Measurements from ENCODE around the gene MAP2K2. TPM values are rescaled to one million over a fixed set of nuclear protein-coding genes. Genes with fewer than 3 reads are reported as not detected.

The MAP2K2 gene
- total and polyA plus RNA-seq, 12 donors, result 91.5 to 288 (median 116) TPM

- H3K27ac ChIP-seq, result no peak overlapping the region
- H3K4me1 ChIP-seq, result peaks cover 0 to 29% (median 14%) of the 10 kb centered on the region in 9 donors
- peaks cover 0 to 65% (median 17%) of the 10 kb centered on the region in 9 donors for H3K36me3 ChIP-seq
- WGBS, 2 donors, result 91 to 93% methylated on average over 31 of the region's 31 CpGs
- TF ChIP-seq CTCF (IDR thresholded peaks at IDR 0.05), result no peak
- no peak for DNase-seq
- H3K4me3 ChIP-seq, result no peak overlapping the region
- intact Hi-C loops (cut with DNase I), result no loop called here
- ATAC-seq, result no peak
- no peaks in the 10 kb centered on the region for H3K9me3 ChIP-seq
- H3K27me3 ChIP-seq, result no peaks in the 10 kb centered on the region
Measured at GRCh38 chr19:4043966-4044715, 79.8 kb downstream of the MAP2K2 start.

- H3K36me3 ChIP-seq, result peaks cover 0 to 70% (median 22%) of the 10 kb centered on the region in 9 donors
- no peak overlapping the region for H3K4me3 ChIP-seq
- no peaks in the 10 kb centered on the region for H3K27me3 ChIP-seq
- ATAC-seq, result no peak
- H3K27ac ChIP-seq, result peak overlapping the region in 1 of 10 donors; percentile 55
- DNase-seq, result no peak
- peaks cover 0 to 28% (median 13%) of the 10 kb centered on the region in 9 donors for H3K4me1 ChIP-seq
- intact Hi-C loops (cut with DNase I), result no loop called here
- no peaks in the 10 kb centered on the region for H3K9me3 ChIP-seq
- TF ChIP-seq CTCF (IDR thresholded peaks at IDR 0.05), result no peak
- WGBS, 2 donors, result 82 to 84% methylated on average over 11 of the region's 11 CpGs
Measured at GRCh38 chr19:4043401-4043800, 80.5 kb downstream of the MAP2K2 start.

GRCh38 chr19:4042731-4043082 lies 81.2 kb downstream of the MAP2K2 start:
- ATAC-seq, result peak in 6 of 8 donors; percentile 13 to 30 (median 20)
- H3K9me3 ChIP-seq, result no peaks in the 10 kb centered on the region
- H3K4me3 ChIP-seq, result no peak overlapping the region
- 68 to 70% methylated on average over 13 to 14 of the region's 14 CpGs for WGBS, 2 donors
- peak overlapping the region in 6 of 10 donors; percentile 16 to 62 (median 44) for H3K27ac ChIP-seq
- no peak for TF ChIP-seq CTCF (IDR thresholded peaks at IDR 0.05)
- H3K36me3 ChIP-seq, result peaks cover 0 to 70% (median 20%) of the 10 kb centered on the region in 9 donors
- H3K4me1 ChIP-seq, result peaks cover 0 to 28% (median 13%) of the 10 kb centered on the region in 9 donors
- no peaks in the 10 kb centered on the region for H3K27me3 ChIP-seq
- DNase-seq, result no peak
- intact Hi-C loops (cut with DNase I), result no loop called here

- Histone ChIP-seq H3K27ac (peak overlapping the region in 6 of 10 donors; percentile 16 to 62 (median 44)), H3K4me1 (peaks cover 0 to 27% (median 13%) of the 10 kb centered on the region in 9 donors), H3K4me3 (no peak overlapping the region), H3K27me3 (no peaks in the 10 kb centered on the region), H3K9me3 (no peaks in the 10 kb centered on the region), H3K36me3 (peaks cover 0 to 70% (median 20%) of the 10 kb centered on the region in 9 donors)
- no peak for TF ChIP-seq CTCF (IDR thresholded peaks at IDR 0.05)
- peak in 7 of 8 donors; percentile 8 to 23 (median 14) for ATAC-seq
- WGBS, 2 donors, result 82 to 84% methylated on average over 14 of the region's 14 CpGs
- intact Hi-C loops (cut with DNase I), result no loop called here
- DNase-seq, result no peak
Measured at GRCh38 chr19:4042064-4042730, 81.7 kb downstream of the MAP2K2 start.

Other genes with a start within 250 kb of the MAP2K2 start
- not detected for gene ATCAY, start 243.4 kb downstream of the MAP2K2 start, total RNA-seq
- not detected for gene ATCAY, start 243.4 kb downstream of the MAP2K2 start, polyA plus RNA-seq
- 1,000 to 10,000 TPM in 1 of 10 donors, 100 to 1,000 TPM in 9; 241 to 2,570 (median 640) TPM for gene NMRK2, start 191.1 kb downstream of the MAP2K2 start, total RNA-seq
- 1,000 to 10,000 TPM; 1,128 to 1,168 TPM for gene NMRK2, start 191.1 kb downstream of the MAP2K2 start, polyA plus RNA-seq
- 100 to 1,000 TPM in 5 of 10 donors, 10 to 100 TPM in 5; 72.5 to 222 (median 99.5) TPM for gene DAPK3, start 153.0 kb downstream of the MAP2K2 start, total RNA-seq
- gene DAPK3, start 153.0 kb downstream of the MAP2K2 start, polyA plus RNA-seq, result 100 to 1,000 TPM; 140 to 214 TPM
- 1,000 to 10,000 TPM; 1,845 to 2,887 (median 2,645) TPM for gene EEF2, start 138.7 kb downstream of the MAP2K2 start, total RNA-seq
- 1,000 to 10,000 TPM in 1 of 2 donors, 100 to 1,000 TPM in 1; 704 to 1,279 TPM for gene EEF2, start 138.7 kb downstream of the MAP2K2 start, polyA plus RNA-seq
- 10 to 100 TPM; 11.5 to 22.8 (median 14.3) TPM for gene PIAS4, start 116.4 kb downstream of the MAP2K2 start, total RNA-seq
- 10 to 100 TPM in 1 of 2 donors, 1 to 10 TPM in 1; 8.5 to 10.5 TPM for gene PIAS4, start 116.4 kb downstream of the MAP2K2 start, polyA plus RNA-seq
- gene ZBTB7A, start 57.2 kb downstream of the MAP2K2 start, total RNA-seq, result 10 to 100 TPM; 20.3 to 40.5 (median 26.3) TPM
- 10 to 100 TPM in 1 of 2 donors, 1 to 10 TPM in 1; 9.6 to 13.2 TPM for gene ZBTB7A, start 57.2 kb downstream of the MAP2K2 start, polyA plus RNA-seq
- not detected for gene CREB3L3, start 29.5 kb upstream of the MAP2K2 start, total RNA-seq
- under 1 TPM in 1 of 2 donors, not detected in 1; 0.01 TPM for gene CREB3L3, start 29.5 kb upstream of the MAP2K2 start, polyA plus RNA-seq
- gene SIRT6, start 58.4 kb upstream of the MAP2K2 start, total RNA-seq, result 10 to 100 TPM in 8 of 10 donors, 1 to 10 TPM in 2; 7.9 to 14.6 (median 11.9) TPM
- 10 to 100 TPM; 24.1 to 26.9 TPM for gene SIRT6, start 58.4 kb upstream of the MAP2K2 start, polyA plus RNA-seq
- 1 to 10 TPM in 1 of 10 donors, under 1 TPM in 9; 0.12 to 1.0 (median 0.29) TPM for gene ANKRD24, start 58.6 kb upstream of the MAP2K2 start, total RNA-seq
- under 1 TPM; 0.14 to 0.66 TPM for gene ANKRD24, start 58.6 kb upstream of the MAP2K2 start, polyA plus RNA-seq
- gene EBI3, start 105.4 kb upstream of the MAP2K2 start, total RNA-seq, result 1 to 10 TPM in 2 of 10 donors, under 1 TPM in 4, not detected in 4; 0.49 to 2.2 (median 0.81) TPM
- gene EBI3, start 105.4 kb upstream of the MAP2K2 start, polyA plus RNA-seq, result 1 to 10 TPM in 1 of 2 donors, under 1 TPM in 1; 0.73 to 2.4 TPM
- 10 to 100 TPM in 6 of 10 donors, 1 to 10 TPM in 4; 7.9 to 11.9 (median 10.4) TPM for gene YJU2, start 123.0 kb upstream of the MAP2K2 start, total RNA-seq
- gene YJU2, start 123.0 kb upstream of the MAP2K2 start, polyA plus RNA-seq, result 10 to 100 TPM; 29.2 to 32.8 TPM
- gene SHD, start 155.1 kb upstream of the MAP2K2 start, total RNA-seq, result under 1 TPM in 3 of 10 donors, not detected in 7; 0.17 to 0.37 (median 0.30) TPM
- under 1 TPM in 1 of 2 donors, not detected in 1; 0.03 TPM for gene SHD, start 155.1 kb upstream of the MAP2K2 start, polyA plus RNA-seq
- under 1 TPM in 1 of 10 donors, not detected in 9; 0.35 TPM for gene TMIGD2, start 178.3 kb upstream of the MAP2K2 start, total RNA-seq
- under 1 TPM in 1 of 2 donors, not detected in 1; 0.07 TPM for gene TMIGD2, start 178.3 kb upstream of the MAP2K2 start, polyA plus RNA-seq
- gene FSD1, start 180.5 kb upstream of the MAP2K2 start, total RNA-seq, result under 1 TPM in 1 of 10 donors, not detected in 9; 0.25 TPM
- under 1 TPM in 1 of 2 donors, not detected in 1; 0.10 TPM for gene FSD1, start 180.5 kb upstream of the MAP2K2 start, polyA plus RNA-seq
- gene STAP2, start 214.7 kb upstream of the MAP2K2 start, total RNA-seq, result 1 to 10 TPM in 9 of 10 donors, under 1 TPM in 1; 0.56 to 9.1 (median 2.6) TPM
- gene STAP2, start 214.7 kb upstream of the MAP2K2 start, polyA plus RNA-seq, result 1 to 10 TPM; 2.1 to 2.2 TPM
- 10 to 100 TPM; 18.7 to 26.6 (median 20.9) TPM for gene MPND, start 219.4 kb upstream of the MAP2K2 start, total RNA-seq
- gene MPND, start 219.4 kb upstream of the MAP2K2 start, polyA plus RNA-seq, result 10 to 100 TPM; 15.2 to 25.2 TPM

Measured in heart right ventricle (tissue), 16 donors.